Neutrophil (primary cell): ENCODE data around the gene PRAF2.
A peak's percentile ranks its signal among the peaks of the same experiment; 100 is the strongest.

Experiments
- H3K27ac ChIP-seq: fragments of 200-600 bp; sonication (generic); 2 replicates; pipeline ENCODE4 v1.5.1; 2016; ENCODE audit warnings: mild to moderate bottlenecking, moderate library complexity
- H3K27me3 ChIP-seq: fragments of 200-600 bp; sonication (generic); 2 replicates; pipeline ENCODE4 v1.6.0; 2016; ENCODE audit warnings: mild to moderate bottlenecking
- H3K36me3 ChIP-seq: fragments of 200-600 bp; sonication (generic); 2 replicates; pipeline ENCODE4 v1.5.1; 2017
- H3K4me1 ChIP-seq, 2 experiments: fragments of 200-600 bp in 1 of 2; sonication (generic) in 1 of 2; 1 replicate in 1 of 2; 2 replicates in 1 of 2; pipeline versions ENCODE4 v1.5.1 to v1.6.1; 2013 to 2016; ENCODE audit warnings: low read depth in 1 of 2, low read length in 1 of 2, mild to moderate bottlenecking in 1 of 2, moderate library complexity in 1 of 2; ENCODE audit not compliant: control insufficient read depth in 1 of 2, insufficient read depth in 1 of 2
- H3K4me3 ChIP-seq, 2 experiments: fragments of 200-600 bp in 1 of 2; sonication (generic) in 1 of 2; 1 replicate in 1 of 2; 2 replicates in 1 of 2; pipeline ENCODE4 v1.5.1; 2013 to 2016; ENCODE audit warnings: low read depth in 1 of 2, low read length in 1 of 2, mild to moderate bottlenecking in 1 of 2, moderate library complexity in 1 of 2
- H3K9me3 ChIP-seq: fragments of 200-600 bp; sonication (generic); 2 replicates; pipeline ENCODE4 v1.5.1; 2016
- TF ChIP-seq, protein P1 (sequence below): fragments of 200-600 bp; sonication (generic); IDR thresholded peaks from 2 replicates; pipeline ENCODE4 v1.5.1; 2016; ENCODE audit warnings: antibody characterized with exemption

Gene PRAF2

DNA sequence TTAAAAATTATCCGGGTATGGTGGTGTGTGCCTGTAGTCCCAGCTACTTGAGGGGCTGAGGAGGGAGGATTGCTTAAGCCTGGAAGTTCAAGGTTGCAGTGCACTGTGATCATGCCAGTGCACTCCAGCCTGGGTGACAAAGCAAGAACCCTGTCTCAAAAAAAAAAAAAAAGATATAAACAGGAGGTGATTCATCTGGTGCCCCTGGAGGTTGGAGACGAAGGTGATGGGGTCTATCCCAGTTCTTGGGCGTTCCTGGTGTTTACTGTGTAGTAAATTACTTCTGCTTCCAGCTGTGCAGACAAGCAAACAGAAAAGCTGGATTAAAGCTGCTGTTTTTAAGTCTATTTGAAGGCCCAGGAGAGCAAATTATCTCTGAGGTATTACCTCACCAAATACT lies 29.8 kb upstream of the PRAF2 start:
- H3K9me3 ChIP-seq, result no peaks in the 10 kb centered on the region
- no peaks in the 10 kb centered on the region for H3K36me3 ChIP-seq
- no peak overlapping the region for H3K27ac ChIP-seq
- TF ChIP-seq, protein P1, sequence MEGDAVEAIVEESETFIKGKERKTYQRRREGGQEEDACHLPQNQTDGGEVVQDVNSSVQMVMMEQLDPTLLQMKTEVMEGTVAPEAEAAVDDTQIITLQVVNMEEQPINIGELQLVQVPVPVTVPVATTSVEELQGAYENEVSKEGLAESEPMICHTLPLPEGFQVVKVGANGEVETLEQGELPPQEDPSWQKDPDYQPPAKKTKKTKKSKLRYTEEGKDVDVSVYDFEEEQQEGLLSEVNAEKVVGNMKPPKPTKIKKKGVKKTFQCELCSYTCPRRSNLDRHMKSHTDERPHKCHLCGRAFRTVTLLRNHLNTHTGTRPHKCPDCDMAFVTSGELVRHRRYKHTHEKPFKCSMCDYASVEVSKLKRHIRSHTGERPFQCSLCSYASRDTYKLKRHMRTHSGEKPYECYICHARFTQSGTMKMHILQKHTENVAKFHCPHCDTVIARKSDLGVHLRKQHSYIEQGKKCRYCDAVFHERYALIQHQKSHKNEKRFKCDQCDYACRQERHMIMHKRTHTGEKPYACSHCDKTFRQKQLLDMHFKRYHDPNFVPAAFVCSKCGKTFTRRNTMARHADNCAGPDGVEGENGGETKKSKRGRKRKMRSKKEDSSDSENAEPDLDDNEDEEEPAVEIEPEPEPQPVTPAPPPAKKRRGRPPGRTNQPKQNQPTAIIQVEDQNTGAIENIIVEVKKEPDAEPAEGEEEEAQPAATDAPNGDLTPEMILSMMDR, result no peak
- no peaks in the 10 kb centered on the region for H3K27me3 ChIP-seq
- peaks cover 18 to 19% of the 10 kb centered on the region in 2 experiments for H3K4me1 ChIP-seq
- no peak overlapping the region for H3K4me3 ChIP-seq

DNA sequence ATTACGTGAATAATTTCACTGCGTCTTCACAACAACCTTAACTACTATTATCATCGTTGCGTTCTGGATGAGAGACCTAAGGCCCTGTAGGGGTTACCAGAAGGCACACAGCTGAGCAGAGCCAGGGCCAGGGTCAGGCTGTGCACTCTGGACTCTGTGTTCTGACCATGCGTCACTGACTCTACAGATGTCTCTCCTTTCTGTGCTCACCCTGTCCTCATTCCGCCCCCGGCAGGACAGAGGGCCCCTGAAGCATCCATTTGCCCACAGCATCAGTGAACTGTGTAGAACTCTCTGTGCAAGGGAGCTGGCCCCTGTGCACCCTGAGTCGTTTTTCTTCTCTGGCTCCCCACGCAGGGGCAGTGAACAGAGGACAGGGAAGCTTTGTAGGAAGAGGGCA lies 28.4 kb upstream of the PRAF2 start:
- H3K4me3 ChIP-seq, result no peak overlapping the region
- H3K27ac ChIP-seq, result no peak overlapping the region
- TF ChIP-seq, protein P1, result no peak
- no peaks in the 10 kb centered on the region for H3K27me3 ChIP-seq
- H3K4me1 ChIP-seq, result peaks cover 18 to 19% of the 10 kb centered on the region in 2 experiments
- H3K9me3 ChIP-seq, result no peaks in the 10 kb centered on the region
- no peaks in the 10 kb centered on the region for H3K36me3 ChIP-seq

DNA sequence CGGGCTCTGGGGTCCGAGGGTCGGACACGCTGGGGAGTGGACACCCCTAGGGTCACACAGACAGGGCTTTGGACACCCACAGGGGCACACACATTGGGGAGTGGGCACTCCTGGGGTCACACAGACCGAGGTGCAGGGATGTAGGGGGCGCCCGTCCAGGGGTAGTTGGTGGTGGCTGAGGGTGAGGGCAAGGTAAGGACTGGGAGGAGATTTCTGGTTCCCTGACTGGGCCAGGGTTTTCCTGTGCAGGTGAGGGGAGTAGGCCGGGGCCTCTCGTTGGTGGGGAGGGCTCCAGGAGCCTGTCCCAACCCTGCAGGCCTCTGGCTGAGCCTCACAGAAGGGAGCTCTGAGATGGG lies 27.8 kb upstream of the PRAF2 start:
- no peaks in the 10 kb centered on the region for H3K36me3 ChIP-seq
- peak overlapping the region; percentile 69 for H3K27ac ChIP-seq
- no peaks in the 10 kb centered on the region for H3K9me3 ChIP-seq
- no peaks in the 10 kb centered on the region for H3K27me3 ChIP-seq
- peak overlapping the region; percentile 66 to 67 for H3K4me3 ChIP-seq
- TF ChIP-seq, protein P1, result no peak
- peaks cover 18 to 19% of the 10 kb centered on the region in 2 experiments for H3K4me1 ChIP-seq

DNA sequence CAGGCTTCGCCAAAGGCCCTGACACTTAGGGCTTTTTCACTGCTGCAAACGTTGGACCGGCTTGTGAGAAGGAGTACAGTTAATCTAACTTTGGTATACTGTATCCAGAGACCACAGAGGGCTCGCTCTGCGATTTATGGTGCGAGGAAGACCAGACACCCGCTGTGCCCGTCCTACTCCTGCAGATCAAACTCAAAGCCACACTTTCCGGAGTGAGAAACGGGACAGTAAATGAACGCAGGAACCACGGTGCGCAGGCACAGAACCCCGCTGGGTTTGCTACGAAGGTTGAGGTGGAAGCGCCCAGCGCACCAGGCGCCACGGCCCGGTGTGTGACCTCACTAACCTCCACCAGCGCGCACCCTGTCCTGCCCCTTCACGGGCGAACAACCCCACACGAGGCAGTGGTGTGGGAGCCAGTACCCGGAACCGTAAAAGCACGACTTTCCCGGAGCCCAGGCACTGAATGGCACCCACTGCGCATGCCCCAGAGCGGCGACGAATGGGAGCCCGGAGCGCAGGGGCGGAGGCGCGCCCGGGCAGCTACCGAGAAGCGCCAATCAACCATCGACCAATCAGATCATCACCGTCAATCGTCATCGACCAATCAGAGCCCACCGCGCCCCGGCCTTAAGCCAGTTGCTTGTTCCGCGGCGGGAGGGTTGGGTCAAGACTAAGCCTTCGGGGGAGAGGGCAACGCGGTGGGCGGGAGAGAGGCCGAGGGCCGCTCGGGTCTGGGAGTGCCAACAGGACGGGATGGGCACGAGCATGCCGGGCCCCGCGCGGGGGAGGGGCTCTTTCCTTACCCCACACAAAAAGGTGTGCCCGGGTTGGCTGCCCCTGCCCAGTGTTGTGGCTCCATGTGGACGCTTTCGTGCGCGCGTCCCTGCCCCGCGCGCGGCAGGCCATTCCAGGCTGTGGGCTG lies 27.2 kb upstream of the PRAF2 start:
- no peaks in the 10 kb centered on the region for H3K9me3 ChIP-seq
- H3K27ac ChIP-seq, result peak overlapping the region; percentile 69
- peak overlapping the region; percentile 66 to 67 for H3K4me3 ChIP-seq
- no peaks in the 10 kb centered on the region for H3K27me3 ChIP-seq
- H3K4me1 ChIP-seq, result peaks cover 18 to 19% of the 10 kb centered on the region in 2 experiments
- TF ChIP-seq, protein P1, result no peak
- H3K36me3 ChIP-seq, result no peaks in the 10 kb centered on the region

DNA sequence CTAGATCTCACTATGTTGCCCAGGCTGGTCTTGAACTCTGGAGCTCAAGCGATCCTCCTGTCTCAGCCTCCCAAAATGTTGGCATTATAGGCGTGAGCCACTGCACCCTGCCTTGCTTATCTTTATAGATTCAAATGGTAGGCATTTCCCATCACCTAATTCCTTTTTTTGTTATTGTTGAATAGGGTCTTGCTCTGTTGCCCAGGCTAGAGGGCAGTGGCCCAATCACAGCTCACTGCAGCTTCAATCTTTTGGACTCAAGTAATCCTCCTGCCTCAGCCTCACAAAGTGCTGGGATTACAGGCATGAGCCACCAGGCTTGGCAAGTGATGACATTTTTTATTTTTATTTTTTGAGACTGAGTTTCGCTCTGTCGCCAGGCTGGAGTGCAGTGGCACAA lies 22.6 kb upstream of the PRAF2 start:
- Histone ChIP-seq H3K4me1 (peaks cover 9 to 11% of the 10 kb centered on the region in 2 experiments), H3K4me3 (no peak overlapping the region), H3K27ac (no peak overlapping the region), H3K9me3 (no peaks in the 10 kb centered on the region), H3K36me3 (no peaks in the 10 kb centered on the region), H3K27me3 (no peaks in the 10 kb centered on the region)
- TF ChIP-seq, protein P1, result no peak
